Ramos (cell line): ENCODE results near the gene IL7R.

ENCODE experiments used
- in situ Hi-C: fragments of 300-500 bp; cut with MboI; formaldehyde crosslinking; loops from one replicate; pipeline ENCODE4 v1.14.3; 2022; ENCODE audit warnings: low sequenced_read_pairs; ENCODE audit not compliant: unreplicated experiment

Gene IL7R

GRCh38 chr5:35899800-35900199 is 43.1 kb downstream of the IL7R start:
- in situ Hi-C loops, result no loop called here

GRCh38 chr5:35900972-35901695 is 44.4 kb downstream of the IL7R start:
- in situ Hi-C loops, result no loop called here

GRCh38 chr5:35902046-35902672 is 45.5 kb downstream of the IL7R start:
- in situ Hi-C loops, result no loop called here

- in situ Hi-C loops, result no loop called here
These were observed 47.0 kb downstream of the IL7R start for GRCh38 chr5:35903631-35904203.

GRCh38 chr5:35904443-35905132 is 47.9 kb downstream of the IL7R start:
- in situ Hi-C loops, result no loop called here

- in situ Hi-C loops, result no loop called here
These were observed 51.5 kb downstream of the IL7R start for GRCh38 chr5:35908228-35908627.

GRCh38 chr5:35908814-35909213 is 52.1 kb downstream of the IL7R start:
- in situ Hi-C loops, result no loop called here

GRCh38 chr5:35919191-35919590 is 62.5 kb downstream of the IL7R start:
- in situ Hi-C loops, result no loop called here

GRCh38 chr5:35920890-35921289 is 64.2 kb downstream of the IL7R start:
- in situ Hi-C loops, result loop anchor here (5.0 kb wide), 2 partner anchors 144 to 269 kb away; no protein-coding TSS in a partner anchor

GRCh38 chr5:35921930-35922329 is 65.2 kb downstream of the IL7R start:
- in situ Hi-C loops, result loop anchor here (5.0 kb wide), 2 partner anchors 145 to 270 kb away; no protein-coding TSS in a partner anchor

GRCh38 chr5:35922468-35922867 is 65.8 kb downstream of the IL7R start:
- in situ Hi-C loops, result loop anchor here (5.0 kb wide), 2 partner anchors 145 to 270 kb away; no protein-coding TSS in a partner anchor

- in situ Hi-C loops, result loop anchor here (5.0 kb wide), 2 partner anchors 147 to 272 kb away; no protein-coding TSS in a partner anchor
These were observed 67.6 kb downstream of the IL7R start for GRCh38 chr5:35924122-35924949.

- in situ Hi-C loops, result loop anchor here (5.0 to 25.0 kb wide), 3 partner anchors 148 to 1438 kb away; no protein-coding TSS in a partner anchor
These were observed 68.4 kb downstream of the IL7R start for GRCh38 chr5:35924950-35925722.

- in situ Hi-C loops, result loop anchor here (25.0 kb wide), 1 partner anchor 1439 kb away; no protein-coding TSS in a partner anchor
These were observed 69.8 kb downstream of the IL7R start for GRCh38 chr5:35926389-35927051.
